ENCODE data around the gene PTPRR. TPM values are rescaled to one million over a fixed set of nuclear protein-coding genes. Genes with fewer than 3 reads are reported as not detected.

PTPRR gene
- total RNA-seq, 1 experiment from 2014 or later = 1.3 TPM

- Histone ChIP-seq H3K4me3 (ENCODE audit: low read depth, low read length) (no peak overlapping the region), H3K36me3 (ENCODE audit: control insufficient read depth, insufficient read depth, low read length) (no peaks in the 10 kb centered on the region), H3K4me1 (no peaks in the 10 kb centered on the region), H3K9me3 (no peaks in the 10 kb centered on the region), H3K27me3 (replicated peaks; ENCODE audit: control insufficient read depth, insufficient read depth, low read length) (no peaks in the 10 kb centered on the region)
- H3K4me3 Mint-ChIP-seq (ENCODE audit: unreplicated experiment) = no peak overlapping the region
- DNase-seq = no peak
- POLR2A ChIA-PET = no interaction called here
- peaks cover 11% of the 10 kb centered on the region for H3K27me3 Mint-ChIP-seq (ENCODE audit: insufficient read depth, unreplicated experiment)
- H3K36me3 Mint-ChIP-seq (ENCODE audit: insufficient read depth, unreplicated experiment) = no peaks in the 10 kb centered on the region
- BruUV-seq (replicated peaks) = no TSS peak
- CTCF ChIA-PET = no interaction called here
- TF ChIP-seq, protein P1, sequence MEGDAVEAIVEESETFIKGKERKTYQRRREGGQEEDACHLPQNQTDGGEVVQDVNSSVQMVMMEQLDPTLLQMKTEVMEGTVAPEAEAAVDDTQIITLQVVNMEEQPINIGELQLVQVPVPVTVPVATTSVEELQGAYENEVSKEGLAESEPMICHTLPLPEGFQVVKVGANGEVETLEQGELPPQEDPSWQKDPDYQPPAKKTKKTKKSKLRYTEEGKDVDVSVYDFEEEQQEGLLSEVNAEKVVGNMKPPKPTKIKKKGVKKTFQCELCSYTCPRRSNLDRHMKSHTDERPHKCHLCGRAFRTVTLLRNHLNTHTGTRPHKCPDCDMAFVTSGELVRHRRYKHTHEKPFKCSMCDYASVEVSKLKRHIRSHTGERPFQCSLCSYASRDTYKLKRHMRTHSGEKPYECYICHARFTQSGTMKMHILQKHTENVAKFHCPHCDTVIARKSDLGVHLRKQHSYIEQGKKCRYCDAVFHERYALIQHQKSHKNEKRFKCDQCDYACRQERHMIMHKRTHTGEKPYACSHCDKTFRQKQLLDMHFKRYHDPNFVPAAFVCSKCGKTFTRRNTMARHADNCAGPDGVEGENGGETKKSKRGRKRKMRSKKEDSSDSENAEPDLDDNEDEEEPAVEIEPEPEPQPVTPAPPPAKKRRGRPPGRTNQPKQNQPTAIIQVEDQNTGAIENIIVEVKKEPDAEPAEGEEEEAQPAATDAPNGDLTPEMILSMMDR (IDR thresholded peaks at IDR 0.05; ENCODE audit: insufficient read depth in 1 of 2, low read depth in 1 of 2, low read length in 1 of 2, severe bottlenecking in 1 of 2, unreplicated experiment in 1 of 2) = no peak
- no peaks in the 10 kb centered on the region for H3K9me3 Mint-ChIP-seq (ENCODE audit: unreplicated experiment)
- H3K27ac Mint-ChIP-seq (ENCODE audit: unreplicated experiment) = no peak overlapping the region
- H3K4me1 Mint-ChIP-seq (ENCODE audit: low read depth, unreplicated experiment) = no peaks in the 10 kb centered on the region
- intact Hi-C loops (cut with micrococcal nuclease; ENCODE audit: unreplicated experiment) = no loop called here
Observed at GRCh38 chr12:70617450-70617849, 303.1 kb downstream of the PTPRR start.

- no peaks in the 10 kb centered on the region for H3K36me3 ChIP-seq (ENCODE audit: control insufficient read depth, insufficient read depth, low read length)
- TF ChIP-seq, protein P1 (IDR thresholded peaks at IDR 0.05; ENCODE audit: insufficient read depth in 1 of 2, low read depth in 1 of 2, low read length in 1 of 2, severe bottlenecking in 1 of 2, unreplicated experiment in 1 of 2) = no peak
- no peaks in the 10 kb centered on the region for H3K4me1 ChIP-seq
- H3K36me3 Mint-ChIP-seq (ENCODE audit: insufficient read depth, unreplicated experiment) = no peaks in the 10 kb centered on the region
- intact Hi-C loops (cut with micrococcal nuclease; ENCODE audit: unreplicated experiment) = no loop called here
- no peaks in the 10 kb centered on the region for H3K4me1 Mint-ChIP-seq (ENCODE audit: low read depth, unreplicated experiment)
- H3K9me3 ChIP-seq = no peaks in the 10 kb centered on the region
- H3K27ac Mint-ChIP-seq (ENCODE audit: unreplicated experiment) = no peak overlapping the region
- H3K9me3 Mint-ChIP-seq (ENCODE audit: unreplicated experiment) = no peaks in the 10 kb centered on the region
- no peak for DNase-seq
- H3K27me3 Mint-ChIP-seq (ENCODE audit: insufficient read depth, unreplicated experiment) = peaks cover 16% of the 10 kb centered on the region
- BruUV-seq (replicated peaks) = no TSS peak
- CTCF ChIA-PET = no interaction called here
- no peak overlapping the region for H3K4me3 ChIP-seq (ENCODE audit: low read depth, low read length)
- H3K27me3 ChIP-seq (replicated peaks; ENCODE audit: control insufficient read depth, insufficient read depth, low read length) = no peaks in the 10 kb centered on the region
- H3K4me3 Mint-ChIP-seq (ENCODE audit: unreplicated experiment) = no peak overlapping the region
- POLR2A ChIA-PET = no interaction called here
Observed at GRCh38 chr12:70615174-70615866, 305.2 kb downstream of the PTPRR start.

DNA sequence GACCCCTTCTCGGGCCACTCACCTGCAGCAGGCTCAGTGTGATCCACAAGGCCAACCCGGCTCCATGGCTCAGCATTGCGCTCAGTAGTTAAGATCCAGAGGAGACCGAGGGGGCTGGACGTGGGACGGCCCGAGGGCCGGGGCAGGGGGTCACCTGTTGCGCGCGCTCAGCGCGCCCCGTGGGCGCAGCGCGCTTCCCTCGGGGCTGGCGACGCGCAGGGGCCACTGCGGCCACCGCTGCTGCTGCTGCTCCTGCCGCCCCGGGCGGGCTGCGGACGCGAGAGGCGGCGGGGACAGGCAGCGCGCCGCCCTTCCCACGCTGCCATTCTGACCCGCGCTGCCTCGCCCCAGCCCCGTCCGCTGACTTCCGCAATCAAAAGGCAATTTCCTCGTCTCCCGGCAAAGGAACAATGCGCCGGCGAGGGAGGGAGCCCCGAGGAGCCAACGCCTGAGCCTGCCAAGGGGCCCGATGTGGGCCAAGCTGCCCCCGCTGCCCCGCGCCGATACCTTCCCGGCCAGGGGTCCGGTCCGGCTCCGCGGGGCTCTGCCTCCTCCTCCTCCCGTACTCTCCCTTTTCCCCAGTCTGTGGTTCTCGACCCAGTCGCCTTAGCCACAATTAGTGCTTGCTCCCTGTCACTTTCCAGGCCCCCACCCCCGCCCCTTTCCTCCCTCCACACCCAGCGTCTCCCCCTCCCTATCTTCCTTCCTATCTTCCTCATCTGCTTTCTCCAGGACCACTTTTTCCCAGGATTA is 310.6 kb downstream of the PTPRR start:
- TF ChIP-seq, protein P1 (IDR thresholded peaks at IDR 0.05; ENCODE audit: insufficient read depth in 1 of 2, low read depth in 1 of 2, low read length in 1 of 2, severe bottlenecking in 1 of 2, unreplicated experiment in 1 of 2) = no peak

More for the DNA sequence above, 310.6 kb downstream of the PTPRR start:
- ChIA-PET CTCF (interaction anchor here (0.6 to 0.8 kb wide), 2 partner anchors 109 to 404 kb away, joined by 3 to 6 read pairs; no protein-coding TSS in a partner anchor), POLR2A (no interaction called here)
- Histone ChIP-seq H3K36me3 (ENCODE audit: control insufficient read depth, insufficient read depth, low read length) (no peaks in the 10 kb centered on the region), H3K27me3 (replicated peaks; ENCODE audit: control insufficient read depth, insufficient read depth, low read length) (peaks cover 2% of the 10 kb centered on the region; the same call in 1 of the 2 replicates), H3K4me1 (no peaks in the 10 kb centered on the region), H3K4me3 (ENCODE audit: low read depth, low read length) (peak overlapping the region; percentile 55), H3K9me3 (no peaks in the 10 kb centered on the region)
- Mint-ChIP-seq H3K4me3 (ENCODE audit: unreplicated experiment) (peak overlapping the region; percentile 67), H3K4me1 (ENCODE audit: low read depth, unreplicated experiment) (no peaks in the 10 kb centered on the region), H3K36me3 (ENCODE audit: insufficient read depth, unreplicated experiment) (no peaks in the 10 kb centered on the region), H3K9me3 (ENCODE audit: unreplicated experiment) (no peaks in the 10 kb centered on the region), H3K27me3 (ENCODE audit: insufficient read depth, unreplicated experiment) (peaks cover 15% of the 10 kb centered on the region), H3K27ac (ENCODE audit: unreplicated experiment) (no peak overlapping the region)
- no TSS peak for BruUV-seq (replicated peaks)
- peak; percentile 39 to 41 for DNase-seq
- intact Hi-C loops (cut with micrococcal nuclease; ENCODE audit: unreplicated experiment) = loop anchor here (10.0 kb wide), 1 partner anchor 235 kb away; no protein-coding TSS in a partner anchor
